ENCODE data around the gene ZHX3. TPM values are rescaled to one million over a fixed set of nuclear protein-coding genes. Genes with fewer than 3 reads are reported as not detected.
A peak's percentile ranks its signal among the peaks of the same experiment; 100 is the strongest.

The ZHX3 gene
- total and polyA plus RNA-seq, 2 of the 13 experiments (the other 11 are each of a cell fraction or from before 2014, with no cell fraction given) = 8.4 to 11.7 TPM

- TF ChIP-seq MYPOP (CRISPR knock-in tag; IDR thresholded peaks at IDR 0.05) = no peak
- TF ChIP-seq NCOA2 (CRISPR knock-in tag; IDR thresholded peaks at IDR 0.05) = no peak
- TF ChIP-seq KLF13 (CRISPR knock-in tag; IDR thresholded peaks at IDR 0.05) = no peak
- no peak for TF ChIP-seq ZMYM4 (CRISPR knock-in tag; IDR thresholded peaks at IDR 0.05)
- TF ChIP-seq, protein P1, sequence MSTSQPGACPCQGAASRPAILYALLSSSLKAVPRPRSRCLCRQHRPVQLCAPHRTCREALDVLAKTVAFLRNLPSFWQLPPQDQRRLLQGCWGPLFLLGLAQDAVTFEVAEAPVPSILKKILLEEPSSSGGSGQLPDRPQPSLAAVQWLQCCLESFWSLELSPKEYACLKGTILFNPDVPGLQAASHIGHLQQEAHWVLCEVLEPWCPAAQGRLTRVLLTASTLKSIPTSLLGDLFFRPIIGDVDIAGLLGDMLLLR (CRISPR knock-in tag; IDR thresholded peaks at IDR 0.05) = no peak
- TF ChIP-seq THRA (CRISPR knock-in tag; IDR thresholded peaks at IDR 0.05; ENCODE audit: borderline replicate concordance) = 0 out of 2 replicates have a peak, but pooled peaks have one; percentile 14
- no peak for TF ChIP-seq ZKSCAN5 (CRISPR knock-in tag; IDR thresholded peaks at IDR 0.05)
- TF ChIP-seq KLF15 (CRISPR knock-in tag; IDR thresholded peaks at IDR 0.05; ENCODE audit: borderline replicate concordance) = no peak
- TF ChIP-seq ZNF644 (CRISPR knock-in tag; IDR thresholded peaks at IDR 0.05; ENCODE audit: low read depth) = peak; percentile 91
- peak; percentile 54 for TF ChIP-seq SALL1 (CRISPR knock-in tag; IDR thresholded peaks at IDR 0.05)
- TF ChIP-seq ZBTB38 (CRISPR knock-in tag; IDR thresholded peaks at IDR 0.05) = peak; percentile 86
- TF ChIP-seq JUN (CRISPR knock-in tag; IDR thresholded peaks at IDR 0.05) = peak; percentile 69; the same call in 1 of the 2 replicates
- TF ChIP-seq ZNF451 (CRISPR knock-in tag; IDR thresholded peaks at IDR 0.05) = no peak
- no peak for TF ChIP-seq SSRP1 (CRISPR knock-in tag; IDR thresholded peaks at IDR 0.05)
- no peak for TF ChIP-seq FOXC1 (CRISPR knock-in tag; IDR thresholded peaks at IDR 0.05; ENCODE audit: borderline replicate concordance)
- TF ChIP-seq TCF7 (IDR thresholded peaks at IDR 0.05; ENCODE audit: low read depth) = peak; percentile 22; the same call in 1 of the 2 replicates
- TF ChIP-seq ZNF512 (CRISPR knock-in tag; IDR thresholded peaks at IDR 0.05) = no peak
- no peak for TF ChIP-seq ZNF333 (CRISPR knock-in tag; IDR thresholded peaks at IDR 0.05; ENCODE audit: borderline replicate concordance)
- 0 out of 2 replicates have a peak, but pooled peaks have one; percentile 27 for TF ChIP-seq ZFP91 (CRISPR knock-in tag; IDR thresholded peaks at IDR 0.05; ENCODE audit: borderline replicate concordance)
- TF ChIP-seq MYC (CRISPR knock-in tag; IDR thresholded peaks at IDR 0.05; ENCODE audit: borderline replicate concordance) = no peak
- peak; percentile 67; the same call in 1 of the 2 replicates for TF ChIP-seq IRF2 (CRISPR knock-in tag; IDR thresholded peaks at IDR 0.05)
- TF ChIP-seq XBP1 (CRISPR knock-in tag; IDR thresholded peaks at IDR 0.05) = no peak
These were observed 166.2 kb downstream of the ZHX3 start (continued) for GRCh38 chr20:41151134-41151869.
